Measurements from ENCODE around the gene E2F3.

DNA sequence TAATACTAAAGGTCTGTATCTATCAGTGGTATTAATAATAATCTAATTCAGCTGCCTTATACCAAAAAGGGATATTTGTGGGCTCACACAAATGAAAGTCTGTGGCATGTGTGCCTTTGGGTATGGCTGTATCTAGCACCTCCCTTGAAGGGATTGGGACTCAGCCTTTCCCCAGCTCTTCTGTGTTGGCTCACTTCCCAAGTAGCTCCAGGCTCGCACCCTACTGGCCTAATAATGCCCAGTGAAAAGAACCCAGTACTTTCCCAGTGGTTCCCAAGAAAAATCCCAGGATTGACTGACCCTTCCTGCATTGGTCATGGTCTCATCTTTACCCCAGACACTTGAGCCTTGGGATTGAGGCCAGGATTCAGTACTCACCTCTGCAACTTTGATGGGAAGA lies 71.8 kb downstream of the E2F3 start:
- TF ChIP-seq, protein P1, sequence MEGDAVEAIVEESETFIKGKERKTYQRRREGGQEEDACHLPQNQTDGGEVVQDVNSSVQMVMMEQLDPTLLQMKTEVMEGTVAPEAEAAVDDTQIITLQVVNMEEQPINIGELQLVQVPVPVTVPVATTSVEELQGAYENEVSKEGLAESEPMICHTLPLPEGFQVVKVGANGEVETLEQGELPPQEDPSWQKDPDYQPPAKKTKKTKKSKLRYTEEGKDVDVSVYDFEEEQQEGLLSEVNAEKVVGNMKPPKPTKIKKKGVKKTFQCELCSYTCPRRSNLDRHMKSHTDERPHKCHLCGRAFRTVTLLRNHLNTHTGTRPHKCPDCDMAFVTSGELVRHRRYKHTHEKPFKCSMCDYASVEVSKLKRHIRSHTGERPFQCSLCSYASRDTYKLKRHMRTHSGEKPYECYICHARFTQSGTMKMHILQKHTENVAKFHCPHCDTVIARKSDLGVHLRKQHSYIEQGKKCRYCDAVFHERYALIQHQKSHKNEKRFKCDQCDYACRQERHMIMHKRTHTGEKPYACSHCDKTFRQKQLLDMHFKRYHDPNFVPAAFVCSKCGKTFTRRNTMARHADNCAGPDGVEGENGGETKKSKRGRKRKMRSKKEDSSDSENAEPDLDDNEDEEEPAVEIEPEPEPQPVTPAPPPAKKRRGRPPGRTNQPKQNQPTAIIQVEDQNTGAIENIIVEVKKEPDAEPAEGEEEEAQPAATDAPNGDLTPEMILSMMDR (IDR thresholded peaks at IDR 0.05), result no peak
- TF ChIP-seq POLR2A (IDR thresholded peaks at IDR 0.05) (no peak), EP300 (IDR thresholded peaks at IDR 0.05) (no peak)
